Esophagus muscularis mucosa (tissue), 4 donors: Measurements from ENCODE around the gene ENDOD1. TPM values are rescaled to one million over a fixed set of nuclear protein-coding genes. Genes with fewer than 3 reads are reported as not detected.

ENCODE experiments used
- DNase-seq: peaks from one replicate; pipeline ENCODE4 v3.0.0-alpha.2; 2017; ENCODE audit errors: extremely low spot score
- H3K27ac ChIP-seq, 4 donors: fragments of 200-600 bp; sonication (generic); replicated peaks in 1 of 4; 1 replicate in 3 of 4; 2 replicates in 1 of 4; pipeline ENCODE4 v1.5.1; 2016 to 2019; ENCODE audit warnings: mild to moderate bottlenecking in 1 of 4
- H3K27me3 ChIP-seq, 4 donors: fragments of 200-600 bp; sonication (generic); one replicate each; pipeline versions ENCODE4 v1.5.1 to v1.6.0; 2016 to 2019
- H3K36me3 ChIP-seq, 4 donors: fragments of 200-600 bp; sonication (generic); one replicate each; pipeline ENCODE4 v1.5.1; 2016 to 2019
- H3K4me1 ChIP-seq, 4 donors: fragments of 200-600 bp; sonication (generic); one replicate each; pipeline ENCODE4 v1.5.1; 2016 to 2019
- H3K4me3 ChIP-seq, 4 donors: fragments of 200-600 bp; sonication (generic); 1 replicate in 2 of 4; 2 replicates in 2 of 4; pipeline ENCODE4 v1.5.1; 2016 to 2019; ENCODE audit warnings: mild to moderate bottlenecking in 4 of 4, moderate library complexity in 1 of 4
- H3K9me3 ChIP-seq, 4 donors: fragments of 200-600 bp; sonication (generic); 1 replicate in 3 of 4; 2 replicates in 1 of 4; pipeline ENCODE4 v1.5.1; 2016 to 2019
- CTCF ChIP-seq, 3 experiments: fragments of 200-600 bp in 2 of 3; fragments of 450-650 bp in 1 of 3; sonication (generic) in 2 of 3; IDR thresholded peaks; one replicate each; pipeline ENCODE4 v1.5.1; 2017 to 2019; ENCODE audit warnings: antibody characterized with exemption in 3 of 3, mild to moderate bottlenecking in 2 of 3, moderate library complexity in 1 of 3
- EP300 ChIP-seq: sonication (generic); formaldehyde crosslinking; IDR thresholded peaks from one replicate; pipeline ENCODE4 v1.6.1; 2017; ENCODE audit warnings: antibody characterized with exemption
- POLR2A ChIP-seq: fragments of 450-650 bp; IDR thresholded peaks from one replicate; pipeline ENCODE4 v1.6.1; 2017; ENCODE audit warnings: antibody characterized with exemption, moderate library complexity, mild to moderate bottlenecking, low read depth
- POLR2AphosphoS5 ChIP-seq, 2 donors: sonication (generic); formaldehyde crosslinking; IDR thresholded peaks; one replicate each; pipeline ENCODE4 v1.6.1; 2017; ENCODE audit warnings: antibody characterized with exemption in 2 of 2
- WGBS: methylation state at CpG from one replicate; pipeline ENCODE4 v1.1.5; 2018; 5-methylcytosine and 5-hydroxymethylcytosine counted together
- intact Hi-C: fragments of 100-400 bp; cut with DNase I; formaldehyde crosslinking; loops from one replicate; pipeline ENCODE4 v1.15.1; 2023
- total RNA-seq, 4 donors: library from RNA; depleted of rRNA; stranded (reverse); fragments of >200 nt; gene quantifications; one replicate each; pipeline versions ENCODE4 v1.1.0 to v1.2.1, GENCODE V29; 2016

The ENDOD1 gene
- total RNA-seq, 4 donors from 2014 or later: 37.6 to 43.2 (median 41.0) TPM

DNA sequence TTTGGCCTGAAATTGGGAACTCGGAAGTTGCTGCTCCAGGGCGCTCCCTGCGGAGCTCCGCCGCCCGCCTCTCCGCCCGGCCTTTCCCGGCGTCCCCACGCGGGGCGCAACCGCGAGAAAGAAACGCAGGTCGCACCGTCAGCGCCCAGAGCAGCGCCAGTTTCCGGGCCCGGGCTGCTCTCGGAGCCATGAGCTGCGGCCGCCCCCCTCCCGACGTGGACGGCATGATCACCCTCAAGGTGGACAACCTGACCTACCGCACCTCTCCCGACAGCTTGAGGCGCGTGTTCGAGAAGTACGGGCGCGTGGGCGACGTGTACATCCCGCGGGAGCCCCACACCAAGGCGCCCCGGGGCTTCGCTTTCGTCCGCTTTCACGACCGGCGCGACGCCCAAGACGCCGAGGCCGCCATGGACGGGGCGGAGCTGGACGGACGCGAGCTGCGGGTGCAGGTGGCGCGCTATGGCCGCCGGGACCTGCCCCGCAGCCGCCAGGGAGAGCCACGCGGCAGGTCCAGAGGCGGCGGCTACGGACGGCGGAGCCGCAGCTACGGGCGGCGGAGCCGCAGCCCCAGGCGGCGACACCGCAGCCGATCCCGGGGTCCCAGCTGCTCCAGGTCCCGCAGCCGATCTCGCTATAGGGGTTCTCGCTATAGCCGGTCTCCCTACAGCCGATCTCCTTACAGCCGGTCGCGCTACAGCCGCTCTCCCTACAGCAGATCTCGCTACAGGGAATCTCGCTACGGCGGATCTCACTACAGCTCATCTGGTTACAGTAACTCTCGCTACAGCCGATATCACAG lies 22.4 kb upstream of the ENDOD1 start:
- peak overlapping the region; percentile 97 to 98 (median 98) for H3K27ac ChIP-seq
- peaks cover 0 to 5% (median 0%) of the 10 kb centered on the region in 4 donors for H3K36me3 ChIP-seq
- H3K9me3 ChIP-seq: no peaks in the 10 kb centered on the region
- peak; percentile 29 to 75 (median 45) for TF ChIP-seq CTCF (IDR thresholded peaks at IDR 0.05)
- TF ChIP-seq POLR2A: no peak
- TF ChIP-seq POLR2AphosphoS5 (IDR thresholded peaks at IDR 0.05): peak; percentile 69 to 89
- no peak for TF ChIP-seq EP300
- peak; percentile 95 for DNase-seq
- peak overlapping the region; percentile 78 to 89 (median 84) for H3K4me3 ChIP-seq
- peaks cover 11 to 28% (median 26%) of the 10 kb centered on the region in 4 donors for H3K4me1 ChIP-seq
- 0% methylated on average over 7 of the region's 98 CpGs for WGBS
- intact Hi-C loops: loop anchor here (5.0 kb wide), 2 partner anchors 635 to 700 kb away; no protein-coding TSS in a partner anchor
- H3K27me3 ChIP-seq: peaks cover 0 to 7% (median 0%) of the 10 kb centered on the region in 4 donors

- Histone ChIP-seq H3K27me3 (peaks cover 0 to 7% (median 0%) of the 10 kb centered on the region in 4 donors), H3K36me3 (peaks cover 0 to 5% (median 0%) of the 10 kb centered on the region in 4 donors), H3K27ac (peak overlapping the region; percentile 97 to 98 (median 98)), H3K4me3 (peak overlapping the region; percentile 78 to 89 (median 84)), H3K9me3 (no peaks in the 10 kb centered on the region), H3K4me1 (peaks cover 11 to 28% (median 26%) of the 10 kb centered on the region in 4 donors)
- peak; percentile 92 for DNase-seq
- 1% methylated on average over 16 of the region's 16 CpGs for whole genome bisulfite sequencing
- TF ChIP-seq CTCF (IDR thresholded peaks at IDR 0.05) (no peak), EP300 (no peak), POLR2AphosphoS5 (IDR thresholded peaks at IDR 0.05) (no peak), POLR2A (no peak)
- intact Hi-C loops: loop anchor here (1.0 to 5.0 kb wide), 3 partner anchors 95 to 699 kb away; partner anchors contain the start of genes CWC15 and KDM4D
Observed at GRCh38 chr11:95067841-95068219, 21.8 kb upstream of the ENDOD1 start.

GRCh38 chr11:95068549-95068948 lies 21.1 kb upstream of the ENDOD1 start:
- H3K36me3 ChIP-seq: peaks cover 0 to 5% (median 0%) of the 10 kb centered on the region in 4 donors
- 8% methylated on average over 5 of the region's 5 CpGs for WGBS
- TF ChIP-seq POLR2A: peak; percentile 51
- no peak for TF ChIP-seq CTCF (IDR thresholded peaks at IDR 0.05)
- TF ChIP-seq POLR2AphosphoS5 (IDR thresholded peaks at IDR 0.05): peak; percentile 89 to 95
- TF ChIP-seq EP300: no peak
- H3K4me3 ChIP-seq: peak overlapping the region; percentile 78 to 89 (median 84)
- H3K27ac ChIP-seq: peak overlapping the region; percentile 97 to 98 (median 98)
- peaks cover 0 to 7% (median 0%) of the 10 kb centered on the region in 4 donors for H3K27me3 ChIP-seq
- intact Hi-C loops: loop anchor here (1.0 to 5.0 kb wide), 3 partner anchors 95 to 699 kb away; partner anchors contain the start of genes CWC15 and KDM4D
- no peaks in the 10 kb centered on the region for H3K9me3 ChIP-seq
- peak; percentile 94 for DNase-seq
- peaks cover 11 to 28% (median 26%) of the 10 kb centered on the region in 4 donors for H3K4me1 ChIP-seq

DNA sequence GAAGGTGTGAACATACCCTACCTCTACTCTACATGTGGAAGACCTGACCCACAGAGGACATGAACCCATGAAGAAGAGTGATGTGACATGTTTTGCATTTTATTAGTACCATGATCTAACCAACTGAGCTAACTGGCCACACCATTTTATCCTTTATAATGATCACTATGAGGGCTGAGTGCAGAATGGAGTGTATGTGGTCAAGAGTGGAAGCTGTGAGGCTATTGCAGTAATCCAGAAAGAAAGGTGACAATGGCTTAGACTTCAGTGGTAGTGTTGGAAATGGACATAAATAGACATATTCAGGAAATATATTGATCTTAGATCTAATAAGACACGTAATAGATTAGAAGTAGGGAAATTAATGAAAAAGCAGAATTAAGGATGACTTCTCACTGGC lies 19.2 kb upstream of the ENDOD1 start:
- Histone ChIP-seq H3K36me3 (peaks cover 0 to 5% (median 0%) of the 10 kb centered on the region in 4 donors), H3K9me3 (no peaks in the 10 kb centered on the region), H3K4me3 (no peak overlapping the region), H3K27me3 (peaks cover 0 to 7% (median 0%) of the 10 kb centered on the region in 4 donors), H3K27ac (no peak overlapping the region), H3K4me1 (peaks cover 22 to 40% (median 39%) of the 10 kb centered on the region in 4 donors)
- no peak for DNase-seq
- WGBS: 100% methylated on average over 1 of the region's 1 CpG
- TF ChIP-seq POLR2A (no peak), POLR2AphosphoS5 (IDR thresholded peaks at IDR 0.05) (no peak), EP300 (no peak), CTCF (IDR thresholded peaks at IDR 0.05) (no peak)
- intact Hi-C loops: loop anchor here (2.0 kb wide), 2 partner anchors 18 to 80 kb away; partner anchors contain the start of gene ENDOD1
